ENCODE results near the gene CITED4.
"Not testable (repeated sequence)": the region's sequence is repeated elsewhere in the genome, so short reads cannot be mapped to it uniquely, and the experiment has no call there.

CITED4 gene

GRCh38 chr1:40862008-40862863, at the start of gene CITED4:
Gene CITED4 (minus strand): TSS chr1:40862363. CDS start chr1:40862127, 236 bp downstream.
- no peaks in the 10 kb centered on the region for H3K9me3 Mint-ChIP-seq
- DNase-seq (ENCODE audit: low spot score in 2 of 2) = peak; percentile 87 to 93
- peaks cover 14% of the 10 kb centered on the region for H3K4me1 Mint-ChIP-seq
- ATAC-seq = peak; percentile 95
- no peaks in the 10 kb centered on the region for H3K36me3 Mint-ChIP-seq
- H3K27ac Mint-ChIP-seq = peak within 1 kb of the TSS; percentile 92
- H3K4me3 Mint-ChIP-seq = peak within 1 kb of the TSS; percentile 82

GRCh38 chr1:40911105-40911504, 48.9 kb upstream of the CITED4 start:
- ATAC-seq = no peak
- Mint-ChIP-seq H3K27ac (no peak overlapping the region), H3K36me3 (no peaks in the 10 kb centered on the region), H3K9me3 (no peaks in the 10 kb centered on the region), H3K4me1 (no peaks in the 10 kb centered on the region), H3K4me3 (no peak overlapping the region)
- no peak for DNase-seq (ENCODE audit: low spot score in 2 of 2)

- Mint-ChIP-seq H3K4me1 (no peaks in the 10 kb centered on the region), H3K36me3 (no peaks in the 10 kb centered on the region), H3K27ac (no peak overlapping the region), H3K4me3 (no peak overlapping the region), H3K9me3 (no peaks in the 10 kb centered on the region)
- DNase-seq (ENCODE audit: low spot score in 2 of 2) (no peak), ATAC-seq (no peak)
Measured at GRCh38 chr1:40909281-40909680, 47.1 kb upstream of the CITED4 start.

- Mint-ChIP-seq H3K4me1 (no peaks in the 10 kb centered on the region), H3K4me3 (no peak overlapping the region), H3K36me3 (no peaks in the 10 kb centered on the region), H3K9me3 (no peaks in the 10 kb centered on the region), H3K27ac (no peak overlapping the region)
- ATAC-seq (no peak), DNase-seq (ENCODE audit: low spot score in 2 of 2) (no peak)
Measured at GRCh38 chr1:40908350-40908749, 46.2 kb upstream of the CITED4 start.

- H3K4me3 Mint-ChIP-seq = no peak overlapping the region
- no peaks in the 10 kb centered on the region for H3K4me1 Mint-ChIP-seq
- ATAC-seq (no peak), DNase-seq (ENCODE audit: low spot score in 2 of 2) (no peak)
- H3K36me3 Mint-ChIP-seq = no peaks in the 10 kb centered on the region
- no peaks in the 10 kb centered on the region for H3K9me3 Mint-ChIP-seq
- peak overlapping the region; percentile 67 for H3K27ac Mint-ChIP-seq
Measured at GRCh38 chr1:40907899-40908298, 45.7 kb upstream of the CITED4 start.

- no peaks in the 10 kb centered on the region for H3K9me3 Mint-ChIP-seq
- no peaks in the 10 kb centered on the region for H3K36me3 Mint-ChIP-seq
- no peak for DNase-seq (ENCODE audit: low spot score in 2 of 2)
- ATAC-seq = no peak
- H3K4me3 Mint-ChIP-seq = no peak overlapping the region
- H3K27ac Mint-ChIP-seq = no peak overlapping the region
- H3K4me1 Mint-ChIP-seq = no peaks in the 10 kb centered on the region
Measured at GRCh38 chr1:40906781-40907400, 44.7 kb upstream of the CITED4 start.

- no peak for DNase-seq (ENCODE audit: low spot score in 2 of 2)
- H3K27ac Mint-ChIP-seq = no peak overlapping the region
- no peak for ATAC-seq
- no peaks in the 10 kb centered on the region for H3K36me3 Mint-ChIP-seq
- no peaks in the 10 kb centered on the region for H3K4me1 Mint-ChIP-seq
- no peak overlapping the region for H3K4me3 Mint-ChIP-seq
- no peaks in the 10 kb centered on the region for H3K9me3 Mint-ChIP-seq
Measured at GRCh38 chr1:40905061-40905460, 42.9 kb upstream of the CITED4 start.

- ATAC-seq = no peak
- Mint-ChIP-seq H3K9me3 (no peaks in the 10 kb centered on the region), H3K27ac (no peak overlapping the region), H3K36me3 (no peaks in the 10 kb centered on the region), H3K4me3 (no peak overlapping the region), H3K4me1 (peaks cover 6% of the 10 kb centered on the region)
- no peak for DNase-seq (ENCODE audit: low spot score in 2 of 2)
Measured at GRCh38 chr1:40903106-40903505, 40.9 kb upstream of the CITED4 start.

- H3K4me1 Mint-ChIP-seq = peaks cover 7% of the 10 kb centered on the region
- DNase-seq (ENCODE audit: low spot score in 2 of 2) = no peak
- no peaks in the 10 kb centered on the region for H3K9me3 Mint-ChIP-seq
- no peak overlapping the region for H3K4me3 Mint-ChIP-seq
- H3K36me3 Mint-ChIP-seq = no peaks in the 10 kb centered on the region
- ATAC-seq = peak; percentile 54
- peak overlapping the region; percentile 32 for H3K27ac Mint-ChIP-seq
Measured at GRCh38 chr1:40901886-40902852, 40.0 kb upstream of the CITED4 start.

- Mint-ChIP-seq H3K9me3 (peaks cover 8% of the 10 kb centered on the region), H3K36me3 (no peaks in the 10 kb centered on the region), H3K4me3 (no peak overlapping the region), H3K4me1 (peaks cover 13% of the 10 kb centered on the region), H3K27ac (no peak overlapping the region)
- no peak for DNase-seq (ENCODE audit: low spot score in 2 of 2)
- ATAC-seq = no peak
Measured at GRCh38 chr1:40899230-40899870, 37.2 kb upstream of the CITED4 start.

- H3K9me3 Mint-ChIP-seq = peaks cover 13% of the 10 kb centered on the region
- H3K27ac Mint-ChIP-seq = no peak overlapping the region
- peak; percentile 34 for ATAC-seq
- DNase-seq (ENCODE audit: low spot score in 2 of 2) = no peak
- peaks cover 13% of the 10 kb centered on the region for H3K4me1 Mint-ChIP-seq
- no peak overlapping the region for H3K4me3 Mint-ChIP-seq
- no peaks in the 10 kb centered on the region for H3K36me3 Mint-ChIP-seq
Measured at GRCh38 chr1:40898431-40898901, 36.3 kb upstream of the CITED4 start.

- no peak overlapping the region for H3K27ac Mint-ChIP-seq
- peaks cover 13% of the 10 kb centered on the region for H3K4me1 Mint-ChIP-seq
- H3K9me3 Mint-ChIP-seq = peaks cover 18% of the 10 kb centered on the region
- ATAC-seq (no peak), DNase-seq (ENCODE audit: low spot score in 2 of 2) (no peak)
- no peak overlapping the region for H3K4me3 Mint-ChIP-seq
- H3K36me3 Mint-ChIP-seq = no peaks in the 10 kb centered on the region
Measured at GRCh38 chr1:40897513-40897912, 35.4 kb upstream of the CITED4 start.

- no peak overlapping the region for H3K27ac Mint-ChIP-seq
- no peak overlapping the region for H3K4me3 Mint-ChIP-seq
- H3K4me1 Mint-ChIP-seq = peaks cover 13% of the 10 kb centered on the region
- DNase-seq (ENCODE audit: low spot score in 2 of 2) (no peak), ATAC-seq (no peak)
- H3K36me3 Mint-ChIP-seq = no peaks in the 10 kb centered on the region
- peaks cover 18% of the 10 kb centered on the region for H3K9me3 Mint-ChIP-seq
Measured at GRCh38 chr1:40896482-40896881, 34.3 kb upstream of the CITED4 start.

- DNase-seq (ENCODE audit: low spot score in 2 of 2) (no peak), ATAC-seq (peak; percentile 91)
- Mint-ChIP-seq H3K4me3 (no peak overlapping the region), H3K27ac (no peak overlapping the region), H3K4me1 (peaks cover 13% of the 10 kb centered on the region), H3K36me3 (no peaks in the 10 kb centered on the region), H3K9me3 (peaks cover 18% of the 10 kb centered on the region)
Measured at GRCh38 chr1:40895601-40896000, 33.4 kb upstream of the CITED4 start.

GRCh38 chr1:40894858-40895257, 32.7 kb upstream of the CITED4 start:
- not testable (repeated sequence) for H3K36me3 Mint-ChIP-seq
- H3K9me3 Mint-ChIP-seq = peaks cover 18% of the 10 kb centered on the region

More at GRCh38 chr1:40894858-40895257, 32.7 kb upstream of the CITED4 start:
- not testable (repeated sequence) for H3K27ac Mint-ChIP-seq; ATAC-seq; DNase-seq (ENCODE audit: low spot score in 2 of 2); H3K4me3 Mint-ChIP-seq
- H3K4me1 Mint-ChIP-seq = peaks cover 13% of the 10 kb centered on the region
